B cell (primary cell): Measurements from ENCODE around the gene ENO1. TPM values are rescaled to one million over a fixed set of nuclear protein-coding genes. Genes with fewer than 3 reads are reported as not detected.

Experiments used
- ATAC-seq: fragments of 200-7000 bp; cut with Tn5 transposase; one replicate; pipeline ENCODE4 v1.10.0; 2021; ENCODE audit warnings: low read depth, mild to moderate bottlenecking, moderate number of reproducible peaks, moderate library complexity
- CTCF ChIA-PET: fragments of 350-600 bp; sonication (Branson Sonifier 250); formaldehyde crosslinking; loops from one replicate; lab custom pipeline; 2021; ENCODE audit warnings: antibody characterized with exemption, inconsistent platforms; lab: Charles Lee
- POLR2A ChIA-PET: fragments of 350-600 bp; sonication (Branson Sonifier 250); formaldehyde crosslinking; loops from one replicate; lab custom pipeline; 2021; ENCODE audit warnings: antibody characterized with exemption; lab: Charles Lee
- DNase-seq: peaks from one replicate; pipeline ENCODE4 v3.0.0; 2013
- H2AFZ ChIP-seq: 2 replicates; pipeline ENCODE4 v1.6.1; 2012; ENCODE audit warnings: mild to moderate bottlenecking, low read depth, low read length; ENCODE audit not compliant: insufficient read depth, poor library complexity, severe bottlenecking
- H3K27ac ChIP-seq, 2 donors: 1 replicate in 1 of 2; 2 replicates in 1 of 2; pipeline ENCODE4 v1.5.1; 2012 to 2013; ENCODE audit warnings: low read length in 2 of 2, mild to moderate bottlenecking in 2 of 2, moderate library complexity in 1 of 2
- H3K27me3 ChIP-seq, 4 experiments: fragments of 200-600 bp in 1 of 4; sonication (generic) in 1 of 4; replicated peaks in 1 of 4; 1 replicate in 2 of 4; 2 replicates in 2 of 4; pipeline versions ENCODE4 v1.6.1 to v1.7.0; 2013 to 2016; ENCODE audit warnings: low read length in 3 of 4, mild to moderate bottlenecking in 2 of 4, mixed read lengths in 1 of 4, moderate library complexity in 1 of 4; ENCODE audit not compliant: insufficient read depth in 4 of 4, control insufficient read depth in 3 of 4; ENCODE audit errors: control extremely low read depth in 1 of 4
- H3K36me3 ChIP-seq, 2 experiments: replicated peaks in 1 of 2; 1 replicate in 1 of 2; 2 replicates in 1 of 2; pipeline versions ENCODE4 v1.6.1 to v1.7.1; 2013; ENCODE audit warnings: low read length in 1 of 2; ENCODE audit not compliant: insufficient read depth in 2 of 2, control insufficient read depth in 1 of 2; ENCODE audit errors: control extremely low read depth in 1 of 2, extremely low read depth in 1 of 2
- H3K4me1 ChIP-seq, 2 donors: fragments of 200-600 bp in 1 of 2; sonication (generic) in 1 of 2; 1 replicate in 1 of 2; 2 replicates in 1 of 2; pipeline versions ENCODE4 v1.5.1 to v1.6.1; 2013 to 2017; ENCODE audit warnings: low read length in 2 of 2; ENCODE audit not compliant: control insufficient read depth in 2 of 2, insufficient read depth in 2 of 2
- H3K4me2 ChIP-seq: replicated peaks from 2 replicates; pipeline ENCODE3; 2012; ENCODE audit warnings: mild to moderate bottlenecking, low read depth, low read length; ENCODE audit not compliant: poor library complexity, severe bottlenecking
- H3K4me3 ChIP-seq, 5 experiments: fragments of 200-600 bp in 1 of 5; sonication (generic) in 1 of 5; 1 replicate in 3 of 5; 2 replicates in 2 of 5; pipeline versions ENCODE4 v1.5.1 to v1.7.0; 2011 to 2016; ENCODE audit warnings: low read length in 4 of 5, mild to moderate bottlenecking in 4 of 5, low read depth in 2 of 5, control low read depth in 1 of 5, moderate library complexity in 1 of 5; ENCODE audit not compliant: insufficient read depth in 1 of 5; ENCODE audit errors: control extremely low read depth in 1 of 5, extremely low read depth in 1 of 5
- H3K79me2 ChIP-seq: fragments of 200-600 bp; sonication (generic); one replicate; pipeline ENCODE4 v1.6.0; 2016; ENCODE audit warnings: low read length; ENCODE audit not compliant: control insufficient read depth, insufficient read depth
- H3K9ac ChIP-seq: fragments of 200-600 bp; sonication (generic); 2 replicates; pipeline ENCODE4 v1.6.1; 2017; ENCODE audit warnings: mild to moderate bottlenecking, low read length, moderate library complexity
- H3K9me3 ChIP-seq, 3 donors: one replicate each; pipeline versions ENCODE4 v1.6.1 to v1.7.1; 2013; ENCODE audit warnings: low read length in 2 of 3; ENCODE audit not compliant: control insufficient read depth in 2 of 3, insufficient read depth in 1 of 3; ENCODE audit errors: control extremely low read depth in 1 of 3
- H4K20me1 ChIP-seq: 2 replicates; pipeline ENCODE4 v1.6.0; 2012; ENCODE audit warnings: mild to moderate bottlenecking, low read length; ENCODE audit not compliant: insufficient read depth, control insufficient read depth, poor library complexity, severe bottlenecking
- H3K27ac Mint-ChIP-seq: one replicate; pipeline ENCODE4 v1.8.0; 2021; ENCODE audit warnings: mixed read lengths
- H3K27me3 Mint-ChIP-seq: one replicate; pipeline ENCODE4 v1.8.0; 2021; ENCODE audit warnings: mixed read lengths
- H3K4me1 Mint-ChIP-seq: one replicate; pipeline ENCODE4 v1.8.0; 2021; ENCODE audit warnings: mixed read lengths
- H3K4me3 Mint-ChIP-seq: one replicate; pipeline ENCODE4 v1.8.0; 2021; ENCODE audit warnings: mixed read lengths
- H3K9me3 Mint-ChIP-seq: one replicate; pipeline ENCODE4 v1.8.0; 2022; ENCODE audit warnings: mixed read lengths; ENCODE audit not compliant: insufficient read depth
- CTCF ChIP-seq: fragments of 200-600 bp; IDR thresholded peaks from one replicate; pipeline ENCODE4 v1.8.0; 2022; ENCODE audit warnings: antibody characterized with exemption, mild to moderate bottlenecking
- EZH2 ChIP-seq: IDR thresholded peaks from 2 replicates; pipeline ENCODE4 v1.6.1; 2012; ENCODE audit warnings: borderline replicate concordance, low read depth, mild to moderate bottlenecking, moderate library complexity, low read length; ENCODE audit not compliant: insufficient read depth, poor library complexity, severe bottlenecking
- WGBS: methylation state at CpG from one replicate; pipeline ENCODE4 v1.1.5; 2013; ENCODE audit warnings: missing lambda C conversion rate; ENCODE audit not compliant: insufficient coverage; 5-methylcytosine and 5-hydroxymethylcytosine counted together
- intact Hi-C: fragments of 100-400 bp; cut with micrococcal nuclease; formaldehyde crosslinking; loops from one replicate; pipeline ENCODE4 v1.10.0; 2022
- polyA plus RNA-seq: library from polyadenylated mRNA; depleted of rRNA; stranded (reverse); fragments of >200 nt; gene quantifications from 2 replicates; pipeline ENCODE4 v1.2.3, GENCODE V29; 2012
- total RNA-seq, 2 donors: library from RNA; stranded (reverse); fragments of 120-200 nt in 1 of 2; gene quantifications; 1 replicate in 1 of 2; 2 replicates in 1 of 2; pipeline versions ENCODE4 v1.2.3 to v1.2.4, GENCODE V29; 2013 to 2022

The ENO1 gene
- total and polyA plus RNA-seq, 2 donors (not counting 1 experiment from before 2014, with no cell fraction given), result 193 to 237 TPM

GRCh38 chr1:8871965-8872399 lies 6.5 kb downstream of the ENO1 start:
- no peaks in the 10 kb centered on the region for H3K27me3 Mint-ChIP-seq
- WGBS, result 88% methylated on average over 4 of the region's 5 CpGs
- ChIA-PET CTCF (interaction anchor here (0.8 to 0.9 kb wide), 2 partner anchors 9 to 230 kb away, joined by 3 read pairs; no protein-coding TSS in a partner anchor), POLR2A (interaction anchor here (0.6 kb wide), 1 partner anchor 68 kb away, joined by 4 read pairs; no protein-coding TSS in a partner anchor)
- Histone ChIP-seq H3K9ac (no peak overlapping the region), H4K20me1 (peaks cover 81% of the 10 kb centered on the region), H3K4me1 (peaks cover 20 to 23% of the 10 kb centered on the region in 2 donors), H2AFZ (no peak overlapping the region), H3K79me2 (peaks cover 59% of the 10 kb centered on the region), H3K4me2 (no peak overlapping the region), H3K27me3 (no peaks in the 10 kb centered on the region), H3K9me3 (no peaks in the 10 kb centered on the region), H3K36me3 (peaks cover 14 to 82% of the 10 kb centered on the region in 2 experiments), H3K4me3 (no peak overlapping the region), H3K27ac (no peak overlapping the region)
- H3K4me3 Mint-ChIP-seq, result no peak overlapping the region
- no peak overlapping the region for H3K27ac Mint-ChIP-seq
- intact Hi-C loops, result no loop called here
- DNase-seq, result no peak
- H3K9me3 Mint-ChIP-seq, result no peaks in the 10 kb centered on the region
- TF ChIP-seq CTCF (no peak), EZH2 (no peak)
- peaks cover 41% of the 10 kb centered on the region for H3K4me1 Mint-ChIP-seq
- ATAC-seq, result no peak

GRCh38 chr1:8871539-8871935 lies 6.9 kb downstream of the ENO1 start:
- intact Hi-C loops, result no loop called here
- CTCF ChIA-PET, result interaction anchor here (0.8 to 0.9 kb wide), 2 partner anchors 9 to 230 kb away, joined by 3 read pairs; no protein-coding TSS in a partner anchor
- H3K36me3 ChIP-seq, result peaks cover 17 to 86% of the 10 kb centered on the region in 2 experiments
- no peaks in the 10 kb centered on the region for H3K27me3 ChIP-seq
- Mint-ChIP-seq H3K27ac (no peak overlapping the region), H3K4me3 (no peak overlapping the region), H3K9me3 (no peaks in the 10 kb centered on the region), H3K27me3 (no peaks in the 10 kb centered on the region), H3K4me1 (peaks cover 38% of the 10 kb centered on the region)
- no peak for ATAC-seq
- no peak overlapping the region for H3K9ac ChIP-seq
- no peaks in the 10 kb centered on the region for H3K9me3 ChIP-seq
- H3K27ac ChIP-seq, result no peak overlapping the region
- H3K4me3 ChIP-seq, result no peak overlapping the region
- 87% methylated on average over 5 of the region's 7 CpGs for WGBS
- peaks cover 15 to 19% of the 10 kb centered on the region in 2 donors for H3K4me1 ChIP-seq
- POLR2A ChIA-PET, result no interaction called here
- TF ChIP-seq EZH2 (no peak), CTCF (no peak)
- peaks cover 54% of the 10 kb centered on the region for H3K79me2 ChIP-seq
- DNase-seq, result no peak
- no peak overlapping the region for H3K4me2 ChIP-seq
- H4K20me1 ChIP-seq, result peaks cover 76% of the 10 kb centered on the region
- H2AFZ ChIP-seq, result no peak overlapping the region
